Camera-type eye (tissue), 1 donor: ENCODE measurements around the gene LRIF1. TPM values are rescaled to one million over a fixed set of nuclear protein-coding genes. Genes with fewer than 3 reads are reported as not detected.

ENCODE experiments used
- total RNA-seq: library from RNA; depleted of rRNA; stranded (reverse); fragments of >200 nt; gene quantifications from one replicate; pipeline ENCODE4 v1.2.3, GENCODE V29; 2014

Gene LRIF1, protein sequence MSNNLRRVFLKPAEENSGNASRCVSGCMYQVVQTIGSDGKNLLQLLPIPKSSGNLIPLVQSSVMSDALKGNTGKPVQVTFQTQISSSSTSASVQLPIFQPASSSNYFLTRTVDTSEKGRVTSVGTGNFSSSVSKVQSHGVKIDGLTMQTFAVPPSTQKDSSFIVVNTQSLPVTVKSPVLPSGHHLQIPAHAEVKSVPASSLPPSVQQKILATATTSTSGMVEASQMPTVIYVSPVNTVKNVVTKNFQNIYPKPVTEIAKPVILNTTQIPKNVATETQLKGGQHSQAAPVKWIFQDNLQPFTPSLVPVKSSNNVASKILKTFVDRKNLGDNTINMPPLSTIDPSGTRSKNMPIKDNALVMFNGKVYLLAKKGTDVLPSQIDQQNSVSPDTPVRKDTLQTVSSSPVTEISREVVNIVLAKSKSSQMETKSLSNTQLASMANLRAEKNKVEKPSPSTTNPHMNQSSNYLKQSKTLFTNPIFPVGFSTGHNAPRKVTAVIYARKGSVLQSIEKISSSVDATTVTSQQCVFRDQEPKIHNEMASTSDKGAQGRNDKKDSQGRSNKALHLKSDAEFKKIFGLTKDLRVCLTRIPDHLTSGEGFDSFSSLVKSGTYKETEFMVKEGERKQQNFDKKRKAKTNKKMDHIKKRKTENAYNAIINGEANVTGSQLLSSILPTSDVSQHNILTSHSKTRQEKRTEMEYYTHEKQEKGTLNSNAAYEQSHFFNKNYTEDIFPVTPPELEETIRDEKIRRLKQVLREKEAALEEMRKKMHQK
- total RNA-seq = 15.5 TPM

DNA sequence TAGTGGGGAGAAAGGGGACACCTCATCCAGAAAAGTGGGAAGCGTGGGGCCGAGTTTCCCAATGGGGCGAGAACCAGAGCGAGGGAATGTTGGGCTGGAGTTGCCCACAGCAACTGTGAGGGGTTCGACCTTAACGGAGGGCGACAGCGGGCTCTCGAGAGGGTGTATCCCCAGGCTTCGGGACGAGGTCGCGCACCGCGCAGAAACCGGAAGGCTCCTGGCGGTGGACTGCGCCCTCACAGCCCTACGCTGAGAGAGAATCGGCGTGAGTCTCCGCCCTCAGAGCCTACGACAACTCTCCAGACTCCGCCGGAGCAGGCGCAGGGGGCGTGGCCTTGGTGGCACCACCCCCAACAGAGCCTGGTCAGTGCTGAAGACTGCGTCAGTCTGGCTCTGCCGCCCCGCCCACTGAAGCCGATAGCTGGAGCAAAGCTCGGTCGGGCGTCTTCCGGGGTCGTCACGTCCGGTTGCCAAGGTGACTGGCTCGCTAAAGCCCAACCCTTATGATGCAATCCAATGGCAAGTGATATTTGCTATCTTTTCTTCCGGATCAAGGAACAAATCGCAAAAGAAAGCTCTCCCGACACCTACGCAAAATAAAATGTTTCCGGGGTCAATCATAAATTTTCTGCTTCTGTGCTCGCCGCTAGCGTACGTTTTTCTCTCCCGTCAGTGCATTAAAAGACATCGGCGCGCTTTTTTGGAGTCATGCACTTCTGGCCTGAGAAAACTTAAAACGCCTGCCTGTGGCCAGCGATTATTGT is at the start of gene LRIF1:
LRIF1 (minus strand) TSS at position 232 of the 764 bp plus-strand sequence. CDS start 234 bp downstream, outside the sequence.

Other genes with a start within 250 kb of the LRIF1 start
- 11.1 TPM for gene CD53, start 90.8 kb downstream of the LRIF1 start, total RNA-seq
- 55.0 TPM for gene DRAM2, start 176.2 kb upstream of the LRIF1 start, total RNA-seq
- gene CEPT1, start 176.3 kb upstream of the LRIF1 start, total RNA-seq = 67.4 TPM
- gene DENND2D, start 236.7 kb upstream of the LRIF1 start, total RNA-seq = 6.2 TPM